Upper lobe of left lung (tissue), 6 donors: ENCODE data around the gene KNDC1. TPM values are rescaled to one million over a fixed set of nuclear protein-coding genes. Genes with fewer than 3 reads are reported as not detected.

ENCODE experiments used
- ATAC-seq, 2 donors: fragments of 200-7000 bp; cut with Tn5 transposase; one replicate each; pipeline ENCODE4 v1.9.1; 2022; ENCODE audit warnings: mild to moderate bottlenecking in 2 of 2, moderate library complexity in 2 of 2; ENCODE audit not compliant: low FRiP score in 2 of 2
- DNase-seq, 2 donors: peaks; one replicate each; pipeline ENCODE4 v3.0.0-alpha.2; 2019 to 2020
- H3K27ac ChIP-seq, 4 donors: fragments of 200-600 bp; sonication (generic); one replicate each; pipeline ENCODE4 v1.5.1; 2016 to 2019
- H3K27me3 ChIP-seq, 4 donors: fragments of 200-600 bp; sonication (generic); one replicate each; pipeline ENCODE4 v1.5.1; 2017 to 2019
- H3K36me3 ChIP-seq, 4 donors: fragments of 200-600 bp; sonication (generic); one replicate each; pipeline ENCODE4 v1.5.1; 2016 to 2019
- H3K4me1 ChIP-seq, 4 donors: fragments of 200-600 bp; sonication (generic); one replicate each; pipeline ENCODE4 v1.5.1; 2018 to 2019
- H3K4me3 ChIP-seq, 4 donors: fragments of 200-600 bp; sonication (generic); one replicate each; pipeline ENCODE4 v1.5.1; 2017 to 2019; ENCODE audit warnings: mild to moderate bottlenecking in 2 of 4, moderate library complexity in 1 of 4
- H3K9me3 ChIP-seq, 4 donors: fragments of 200-600 bp; sonication (generic); one replicate each; pipeline ENCODE4 v1.5.1; 2018 to 2019
- CTCF ChIP-seq, 6 experiments: fragments of 450-650 bp in 4 of 6; fragments of 200-600 bp in 2 of 6; sonication (generic) in 2 of 6; IDR thresholded peaks; one replicate each; pipeline ENCODE4 v1.5.1; 2016 to 2019; ENCODE audit warnings: antibody characterized with exemption in 6 of 6
- EP300 ChIP-seq, 4 donors: sonication (generic); formaldehyde crosslinking; IDR thresholded peaks; one replicate each; pipeline ENCODE4 v1.5.1; 2017; ENCODE audit warnings: antibody characterized with exemption in 4 of 4, control low read depth in 2 of 4
- POLR2A ChIP-seq, 4 donors: fragments of 450-650 bp; IDR thresholded peaks; one replicate each; pipeline ENCODE4 v1.5.1; 2016 to 2017; ENCODE audit warnings: antibody characterized with exemption in 4 of 4, mild to moderate bottlenecking in 2 of 4
- POLR2AphosphoS5 ChIP-seq, 2 donors: sonication (generic); formaldehyde crosslinking; IDR thresholded peaks; one replicate each; pipeline ENCODE4 v1.5.1; 2017; ENCODE audit warnings: antibody characterized with exemption in 2 of 2
- WGBS, 2 donors: methylation state at CpG; one replicate each; pipeline ENCODE4 v1.1.5; 2017 to 2018; 5-methylcytosine and 5-hydroxymethylcytosine counted together
- total RNA-seq, 6 donors: library from RNA; depleted of rRNA in 4 of 6; stranded (reverse); fragments of >200 nt in 4 of 6; gene quantifications; one replicate each; pipeline versions ENCODE4 v1.1.0 to v1.2.1, GENCODE V29; 2016 to 2021
- donor health status: DM: no; HTN: no; CAD: no; lungs with moderate emphysema.
- donor health status: DM: no; HTN: yes; CAD: no; lungs with severe emphysema.

The KNDC1 gene
- total RNA-seq, 6 donors from 2014 or later = 7.1 to 30.3 (median 15.5) TPM

- H3K27me3 ChIP-seq = no peaks in the 10 kb centered on the region
- 76 to 79% methylated on average over 31 to 33 of the region's 33 CpGs for WGBS, 2 donors
- no peak for TF ChIP-seq EP300 (IDR thresholded peaks at IDR 0.05)
- no peak for TF ChIP-seq POLR2AphosphoS5 (IDR thresholded peaks at IDR 0.05)
- TF ChIP-seq CTCF (IDR thresholded peaks at IDR 0.05) = no peak
- TF ChIP-seq POLR2A (IDR thresholded peaks at IDR 0.05) = no peak
- peaks cover 0 to 3% (median 0%) of the 10 kb centered on the region in 4 donors for H3K4me1 ChIP-seq
- peaks cover 0 to 5% (median 0%) of the 10 kb centered on the region in 4 donors for H3K9me3 ChIP-seq
- no peak overlapping the region for H3K4me3 ChIP-seq
- ATAC-seq = no peak
- peak in 1 of 2 donors; percentile 54 for DNase-seq
- no peak overlapping the region for H3K27ac ChIP-seq
- H3K36me3 ChIP-seq = no peaks in the 10 kb centered on the region
These were observed 37.7 kb upstream of the KNDC1 start for GRCh38 chr10:133122171-133122935.

GRCh38 chr10:133123050-133123745 lies 36.8 kb upstream of the KNDC1 start:
- Histone ChIP-seq H3K27me3 (no peaks in the 10 kb centered on the region), H3K9me3 (peaks cover 0 to 5% (median 0%) of the 10 kb centered on the region in 4 donors), H3K27ac (no peak overlapping the region), H3K4me3 (no peak overlapping the region), H3K4me1 (peaks cover 0 to 3% (median 0%) of the 10 kb centered on the region in 4 donors), H3K36me3 (no peaks in the 10 kb centered on the region)
- 65 to 72% methylated on average over 23 to 34 of the region's 39 CpGs for WGBS, 2 donors
- DNase-seq = peak in 1 of 2 donors; percentile 73
- TF ChIP-seq POLR2AphosphoS5 (IDR thresholded peaks at IDR 0.05) = no peak
- TF ChIP-seq CTCF (IDR thresholded peaks at IDR 0.05) = no peak
- TF ChIP-seq POLR2A (IDR thresholded peaks at IDR 0.05) = no peak
- no peak for TF ChIP-seq EP300 (IDR thresholded peaks at IDR 0.05)
- ATAC-seq = peak in 1 of 2 donors; percentile 28

- Histone ChIP-seq H3K4me1 (peaks cover 0 to 3% (median 0%) of the 10 kb centered on the region in 4 donors), H3K9me3 (peaks cover 0 to 9% (median 0%) of the 10 kb centered on the region in 4 donors), H3K27ac (no peak overlapping the region), H3K4me3 (no peak overlapping the region), H3K36me3 (no peaks in the 10 kb centered on the region), H3K27me3 (no peaks in the 10 kb centered on the region)
- ATAC-seq (no peak), DNase-seq (peak in 1 of 2 donors; percentile 61)
- TF ChIP-seq POLR2AphosphoS5 (IDR thresholded peaks at IDR 0.05) = no peak
- TF ChIP-seq EP300 (IDR thresholded peaks at IDR 0.05) = no peak
- no peak for TF ChIP-seq CTCF (IDR thresholded peaks at IDR 0.05)
- no peak for TF ChIP-seq POLR2A (IDR thresholded peaks at IDR 0.05)
- 69 to 80% methylated on average over 21 to 23 of the region's 23 CpGs for WGBS, 2 donors
These were observed 36.2 kb upstream of the KNDC1 start for GRCh38 chr10:133123746-133124356.

DNA sequence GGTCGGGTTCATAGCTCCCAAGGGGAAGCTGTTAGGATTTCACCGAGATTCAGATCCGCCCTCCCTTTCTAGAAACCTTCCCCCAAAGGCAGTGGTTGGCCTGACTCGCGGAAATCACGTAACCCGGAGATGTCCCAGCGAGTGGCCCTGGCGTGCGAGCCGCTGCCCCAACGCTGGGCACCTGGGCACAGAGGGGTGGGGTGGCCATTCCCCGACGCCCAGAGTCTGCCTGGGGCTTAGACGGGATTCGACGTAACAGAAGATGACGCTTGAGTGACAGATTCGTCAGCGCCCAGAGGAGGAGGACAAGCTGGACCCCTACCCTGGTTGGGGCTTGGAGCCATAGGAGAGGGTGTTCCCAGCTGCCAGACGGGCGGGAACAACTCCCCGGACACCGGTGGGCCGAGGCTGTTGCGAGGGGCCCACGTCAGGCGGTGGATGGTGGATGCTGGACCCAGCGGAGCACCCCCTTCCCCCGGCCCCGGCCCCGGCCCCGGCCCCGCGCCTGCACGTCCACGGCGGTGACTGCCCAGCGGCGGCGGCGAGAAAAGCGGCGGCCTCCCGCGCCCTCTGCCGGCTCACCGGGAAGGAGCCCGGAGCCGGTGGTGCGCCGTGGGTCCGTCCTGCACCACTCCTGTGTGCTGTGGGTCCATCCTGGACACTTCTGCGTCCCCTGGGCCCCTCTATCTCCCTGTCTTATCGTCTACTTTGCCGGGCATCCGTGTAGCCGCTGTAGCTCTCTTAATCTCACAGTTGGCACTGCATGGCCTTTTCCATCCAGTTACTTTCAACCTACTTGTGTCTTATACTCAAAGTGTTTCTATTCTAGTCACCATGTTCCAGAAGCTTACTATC lies 35.4 kb upstream of the KNDC1 start:
- ATAC-seq (peak in 1 of 2 donors; percentile 66), DNase-seq (peak; percentile 29 to 89)
- H3K4me1 ChIP-seq = peaks cover 0 to 3% (median 0%) of the 10 kb centered on the region in 4 donors
- no peak overlapping the region for H3K27ac ChIP-seq
- H3K36me3 ChIP-seq = no peaks in the 10 kb centered on the region
- no peak overlapping the region for H3K4me3 ChIP-seq
- no peaks in the 10 kb centered on the region for H3K27me3 ChIP-seq
- TF ChIP-seq POLR2A (IDR thresholded peaks at IDR 0.05) (no peak), CTCF (IDR thresholded peaks at IDR 0.05) (peak in 5 of 6 experiments; percentile 29 to 71 (median 64))
- WGBS, 2 donors = 21 to 49% methylated on average over 16 to 45 of the region's 58 CpGs
- H3K9me3 ChIP-seq = peaks cover 0 to 9% (median 0%) of the 10 kb centered on the region in 4 donors
